Stimulated activated effector memory CD8-positive, alpha-beta T cell treated with anti-CD3 and anti-CD28 coated beads, Interleukin-12 subunit alpha, Interleukin-12 subunit beta, amount 100 ng/mL, for 72 hours (primary cell): ENCODE data around the gene VCAN.

Experiments
- ATAC-seq: fragments of 150-1000 bp; cut with Tn5 transposase; 2 replicates; pipeline ENCODE4 v1.10.0; 2021
- DNase-seq, 2 donors: peaks; one replicate each; pipeline ENCODE4 v3.0.0; 2021 to 2022; ENCODE audit warnings: low spot score in 2 of 2
- H3K27ac Mint-ChIP-seq: one replicate; pipeline ENCODE4 v1.8.0; 2022; ENCODE audit warnings: mild to moderate bottlenecking, mixed read lengths
- H3K36me3 Mint-ChIP-seq: one replicate; pipeline ENCODE4 v1.8.0; 2022; ENCODE audit warnings: mild to moderate bottlenecking, mixed read lengths
- H3K4me1 Mint-ChIP-seq: one replicate; pipeline ENCODE4 v1.8.0; 2022; ENCODE audit warnings: mixed read lengths
- H3K4me3 Mint-ChIP-seq: one replicate; pipeline ENCODE4 v1.8.0; 2022; ENCODE audit warnings: mild to moderate bottlenecking, mixed read lengths
- H3K9me3 Mint-ChIP-seq: one replicate; pipeline ENCODE4 v1.8.0; 2022; ENCODE audit warnings: mixed read lengths

VCAN gene

GRCh38 chr5:83577036-83577636 is 105.6 kb downstream of the VCAN start:
- Mint-ChIP-seq H3K9me3 (no peaks in the 10 kb centered on the region), H3K27ac (no peak overlapping the region), H3K4me1 (no peaks in the 10 kb centered on the region), H3K4me3 (no peak overlapping the region), H3K36me3 (no peaks in the 10 kb centered on the region)
- no peak for DNase-seq
- no peak for ATAC-seq

- no peak for DNase-seq
- H3K27ac Mint-ChIP-seq, result no peak overlapping the region
- no peaks in the 10 kb centered on the region for H3K4me1 Mint-ChIP-seq
- H3K9me3 Mint-ChIP-seq, result no peaks in the 10 kb centered on the region
- H3K36me3 Mint-ChIP-seq, result no peaks in the 10 kb centered on the region
- no peak for ATAC-seq
- H3K4me3 Mint-ChIP-seq, result no peak overlapping the region
Observed at GRCh38 chr5:83583859-83584258, 112.3 kb downstream of the VCAN start.

GRCh38 chr5:83586874-83587776 is 115.6 kb downstream of the VCAN start:
- no peak overlapping the region for H3K4me3 Mint-ChIP-seq
- ATAC-seq, result no peak
- H3K36me3 Mint-ChIP-seq, result no peaks in the 10 kb centered on the region
- no peaks in the 10 kb centered on the region for H3K9me3 Mint-ChIP-seq
- no peaks in the 10 kb centered on the region for H3K4me1 Mint-ChIP-seq
- DNase-seq, result no peak
- H3K27ac Mint-ChIP-seq, result no peak overlapping the region

GRCh38 chr5:83589786-83590185 is 118.2 kb downstream of the VCAN start:
- Mint-ChIP-seq H3K4me1 (no peaks in the 10 kb centered on the region), H3K36me3 (no peaks in the 10 kb centered on the region), H3K4me3 (no peak overlapping the region), H3K9me3 (no peaks in the 10 kb centered on the region), H3K27ac (no peak overlapping the region)
- ATAC-seq (no peak), DNase-seq (no peak)

- H3K4me1 Mint-ChIP-seq, result no peaks in the 10 kb centered on the region
- ATAC-seq (no peak), DNase-seq (no peak)
- no peak overlapping the region for H3K4me3 Mint-ChIP-seq
- H3K9me3 Mint-ChIP-seq, result no peaks in the 10 kb centered on the region
- no peaks in the 10 kb centered on the region for H3K36me3 Mint-ChIP-seq
- H3K27ac Mint-ChIP-seq, result no peak overlapping the region
Observed at GRCh38 chr5:83590966-83591365, 119.4 kb downstream of the VCAN start.

- Mint-ChIP-seq H3K36me3 (no peaks in the 10 kb centered on the region), H3K4me1 (no peaks in the 10 kb centered on the region), H3K9me3 (peaks cover 2% of the 10 kb centered on the region), H3K4me3 (no peak overlapping the region), H3K27ac (no peak overlapping the region)
- DNase-seq, result no peak
- ATAC-seq, result no peak
Observed at GRCh38 chr5:83595217-83595616, 123.7 kb downstream of the VCAN start.

- H3K4me1 Mint-ChIP-seq, result no peaks in the 10 kb centered on the region
- no peak overlapping the region for H3K4me3 Mint-ChIP-seq
- H3K27ac Mint-ChIP-seq, result no peak overlapping the region
- H3K36me3 Mint-ChIP-seq, result no peaks in the 10 kb centered on the region
- ATAC-seq (no peak), DNase-seq (no peak)
- no peaks in the 10 kb centered on the region for H3K9me3 Mint-ChIP-seq
Observed at GRCh38 chr5:83608122-83608521, 136.6 kb downstream of the VCAN start.

GRCh38 chr5:83614841-83615240 is 143.3 kb downstream of the VCAN start:
- Mint-ChIP-seq H3K9me3 (peaks cover 3% of the 10 kb centered on the region), H3K4me3 (no peak overlapping the region), H3K36me3 (no peaks in the 10 kb centered on the region), H3K27ac (no peak overlapping the region), H3K4me1 (no peaks in the 10 kb centered on the region)
- ATAC-seq (no peak), DNase-seq (no peak)

- H3K9me3 Mint-ChIP-seq, result no peaks in the 10 kb centered on the region
- DNase-seq (no peak), ATAC-seq (no peak)
- no peak overlapping the region for H3K4me3 Mint-ChIP-seq
- H3K4me1 Mint-ChIP-seq, result no peaks in the 10 kb centered on the region
- no peaks in the 10 kb centered on the region for H3K36me3 Mint-ChIP-seq
- no peak overlapping the region for H3K27ac Mint-ChIP-seq
Observed at GRCh38 chr5:83628360-83628759, 156.8 kb downstream of the VCAN start.
